ENCODE results near the gene CENPN.

The CENPN gene

GRCh38 chr16:81067166-81067565 lies 60.2 kb downstream of the CENPN start:
- no peak for DNase-seq (ENCODE audit: low spot score)
- TF ChIP-seq CTCF (IDR thresholded peaks at IDR 0.05; ENCODE audit: extremely low read depth, missing control alignments), result no peak

DNA sequence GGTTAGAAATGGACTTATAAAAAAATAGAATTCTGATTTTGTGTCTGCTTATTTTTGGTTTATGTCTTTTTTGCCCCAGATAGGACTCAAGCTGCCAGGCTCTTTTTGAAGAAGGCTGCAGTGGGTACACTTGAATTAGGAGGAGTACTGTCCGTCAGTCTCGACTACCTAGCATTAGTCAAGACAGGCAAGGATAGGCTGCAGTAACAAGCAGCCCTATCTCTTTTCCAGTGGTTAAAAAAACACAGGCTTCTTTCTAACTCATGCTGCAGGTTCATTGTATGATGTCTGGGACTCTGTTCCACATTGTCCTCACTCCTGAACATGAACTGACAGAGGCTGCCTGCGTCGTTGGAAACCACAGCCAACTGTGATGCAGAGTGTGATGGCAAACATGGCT lies 62.0 kb downstream of the CENPN start:
- no peak for DNase-seq (ENCODE audit: low spot score)
- no peak for TF ChIP-seq CTCF (IDR thresholded peaks at IDR 0.05; ENCODE audit: extremely low read depth, missing control alignments)

DNA sequence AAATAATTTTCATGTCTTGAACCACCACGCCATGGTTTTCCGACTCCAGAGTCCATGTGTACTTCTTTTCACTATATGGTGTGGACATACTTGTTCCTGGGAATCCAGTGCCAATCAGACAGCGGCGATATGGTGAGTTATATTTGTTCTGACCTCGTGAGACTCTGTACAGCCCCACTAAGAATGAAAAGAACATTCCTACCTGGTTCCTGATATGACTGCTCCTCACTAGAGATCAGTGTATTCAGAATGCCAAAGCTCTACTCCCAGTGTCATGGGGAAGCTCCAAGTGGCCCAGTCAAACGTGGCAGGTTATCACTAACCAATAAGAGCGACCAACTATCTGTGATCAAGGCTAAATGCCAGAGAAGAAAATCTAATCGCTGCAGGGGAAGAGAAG lies 64.0 kb downstream of the CENPN start:
- no peak for DNase-seq (ENCODE audit: low spot score)
- no peak for TF ChIP-seq CTCF (IDR thresholded peaks at IDR 0.05; ENCODE audit: extremely low read depth, missing control alignments)

GRCh38 chr16:81071805-81072204 lies 64.8 kb downstream of the CENPN start:
- DNase-seq (ENCODE audit: low spot score), result no peak
- TF ChIP-seq CTCF (IDR thresholded peaks at IDR 0.05; ENCODE audit: extremely low read depth, missing control alignments), result no peak

GRCh38 chr16:81073560-81074330 lies 66.7 kb downstream of the CENPN start:
- TF ChIP-seq CTCF (IDR thresholded peaks at IDR 0.05; ENCODE audit: extremely low read depth, missing control alignments), result no peak
- DNase-seq (ENCODE audit: low spot score), result no peak

GRCh38 chr16:81076566-81077075 lies 69.6 kb downstream of the CENPN start:
- TF ChIP-seq CTCF (IDR thresholded peaks at IDR 0.05; ENCODE audit: extremely low read depth, missing control alignments), result no peak
- DNase-seq (ENCODE audit: low spot score), result peak; percentile 87

- no peak for TF ChIP-seq CTCF (IDR thresholded peaks at IDR 0.05; ENCODE audit: extremely low read depth, missing control alignments)
- DNase-seq (ENCODE audit: low spot score), result peak; percentile 92
Observed at GRCh38 chr16:81077076-81077940, 70.3 kb downstream of the CENPN start, which contains the start of gene C16orf46. C16orf46 (minus strand) TSS chr16:81077238; CDS start chr16:81063955, 13,283 bp downstream.

Measured in GM20000 (cell line).